Adrenal gland (tissue), 5 donors: Measurements from ENCODE around the gene ABCC6.
"Not testable (repeated sequence)": the region's sequence is repeated elsewhere in the genome, so short reads cannot be mapped to it uniquely, and the experiment has no call there.

Source experiments
- CTCF ChIP-seq, 6 experiments: fragments of 450-650 bp in 4 of 6; fragments of 200-600 bp in 2 of 6; sonication (generic) in 1 of 6; IDR thresholded peaks; 1 replicate in 5 of 6; 2 replicates in 1 of 6; pipeline versions ENCODE4 v1.5.1 to v1.8.0; 2016 to 2021; ENCODE audit warnings: antibody characterized with exemption in 6 of 6, mild to moderate bottlenecking in 2 of 6, moderate library complexity in 1 of 6
- POLR2A ChIP-seq, 2 donors: fragments of 450-650 bp; IDR thresholded peaks; one replicate each; pipeline ENCODE4 v1.6.1; 2017; ENCODE audit warnings: antibody characterized with exemption in 2 of 2, mild to moderate bottlenecking in 2 of 2, moderate library complexity in 1 of 2
- donor health status: DM: no; HTN: no; CAD: no.

- not testable (repeated sequence) for TF ChIP-seq POLR2A, CTCF (IDR thresholded peaks at IDR 0.05)
Observed at GRCh38 chr16:16207787-16208334, 15.4 kb downstream of the ABCC6 start.
